Neural cell (in vitro differentiated cells): ENCODE data around the gene TCP11. TPM values are rescaled to one million over a fixed set of nuclear protein-coding genes. Genes with fewer than 3 reads are reported as not detected.

Source experiments
- H2AFZ ChIP-seq: fragments of 200-600, 300-800 bp; sonication (generic), shearing (Covaris generic); 2 replicates; pipeline ENCODE4 v1.6.0; 2014; ENCODE audit warnings: low read depth, mild to moderate bottlenecking, antibody characterized with exemption, low read length, moderate library complexity
- H3F3A ChIP-seq: fragments of 200-600 bp; shearing (Covaris generic); 2 replicates; pipeline ENCODE4 v1.6.1; 2016; ENCODE audit warnings: mild to moderate bottlenecking, moderate library complexity, mixed read lengths, antibody characterized with exemption, low read length; ENCODE audit not compliant: insufficient read depth, poor library complexity, severe bottlenecking
- H3K27ac ChIP-seq: fragments of 200-600, 300-800 bp; sonication (generic), shearing (Covaris generic); 2 replicates; pipeline ENCODE4 v1.5.1; 2014; ENCODE audit warnings: mild to moderate bottlenecking, low read length, moderate library complexity
- H3K27me3 ChIP-seq: fragments of 300-800, 200-600 bp; sonication (generic), shearing (Covaris generic); 2 replicates; pipeline ENCODE4 v1.6.0; 2014; ENCODE audit warnings: mild to moderate bottlenecking, low read depth, low read length, moderate library complexity; ENCODE audit not compliant: insufficient read depth
- H3K36me3 ChIP-seq: fragments of 300-800, 200-600 bp; sonication (generic), shearing (Covaris generic); 2 replicates; pipeline ENCODE4 v1.5.1; 2014; ENCODE audit warnings: mild to moderate bottlenecking, antibody characterized with exemption, low read length, moderate library complexity; ENCODE audit not compliant: insufficient read depth
- H3K4me2 ChIP-seq: fragments of 300-800, 200-600 bp; sonication (generic), shearing (Covaris generic); 2 replicates; pipeline ENCODE4 v1.6.0; 2014; ENCODE audit warnings: mild to moderate bottlenecking, low read length
- H3K4me3 ChIP-seq: fragments of 300-800, 200-600 bp; sonication (generic), shearing (Covaris generic); 2 replicates; pipeline ENCODE4 v1.5.1; 2014; ENCODE audit warnings: mild to moderate bottlenecking, low read length, moderate library complexity
- H3K79me2 ChIP-seq: fragments of 200-600 bp; shearing (Covaris generic); replicated peaks from 2 replicates; pipeline ENCODE4 v1.6.0; 2014; ENCODE audit warnings: mild to moderate bottlenecking, low read length, moderate library complexity; ENCODE audit not compliant: insufficient read depth
- H3K9ac ChIP-seq: fragments of 300-800, 200-600 bp; sonication (generic), shearing (Covaris generic); 2 replicates; pipeline ENCODE4 v1.6.1; 2016; ENCODE audit warnings: mild to moderate bottlenecking, low read length, mixed read lengths
- H3K9me2 ChIP-seq: fragments of 200-600 bp; shearing (Covaris generic); 2 replicates; pipeline ENCODE4 v1.6.1; 2016; ENCODE audit warnings: mild to moderate bottlenecking, low read length, mixed read lengths; ENCODE audit not compliant: insufficient read depth
- H3K9me3 ChIP-seq: fragments of 200-600, 300-800 bp; sonication (generic), shearing (Covaris generic); 2 replicates; pipeline ENCODE4 v1.6.1; 2016; ENCODE audit warnings: mild to moderate bottlenecking, mixed run types, low read length, moderate library complexity, mixed read lengths
- H4K20me1 ChIP-seq: fragments of 200-600 bp; shearing (Covaris generic); 2 replicates; pipeline ENCODE4 v1.6.1; 2016; ENCODE audit warnings: mild to moderate bottlenecking, mixed run types; ENCODE audit not compliant: insufficient read depth
- CTCF ChIP-seq: fragments of 450-650 bp; IDR thresholded peaks from 2 replicates; pipeline ENCODE4 v1.5.1; 2014; ENCODE audit warnings: antibody characterized with exemption, mild to moderate bottlenecking, moderate library complexity; ENCODE audit not compliant: poor library complexity, severe bottlenecking
- EP300 ChIP-seq: fragments of 450-650 bp; conservative IDR thresholded peaks from 2 replicates; pipeline ENCODE4 v1.6.1; 2014; ENCODE audit warnings: antibody characterized with exemption, mild to moderate bottlenecking, moderate library complexity; ENCODE audit not compliant: poor library complexity, severe bottlenecking
- EZH2 ChIP-seq: fragments of 200-600, 300-800 bp; shearing (Covaris generic), sonication (generic); IDR thresholded peaks from 2 replicates; pipeline ENCODE4 v1.6.1; 2014; ENCODE audit warnings: antibody characterized with exemption, low read length, borderline replicate concordance, mild to moderate bottlenecking; ENCODE audit not compliant: insufficient read depth, poor library complexity, severe bottlenecking
- MXI1 ChIP-seq: fragments of 450-650 bp; conservative IDR thresholded peaks from 2 replicates; pipeline ENCODE4 v1.6.1; 2014; ENCODE audit warnings: antibody characterized with exemption, mild to moderate bottlenecking; ENCODE audit not compliant: poor library complexity, severe bottlenecking
- POLR2AphosphoS5 ChIP-seq: IDR thresholded peaks from 2 replicates; pipeline ENCODE4 v1.6.1; 2012
- RAD21 ChIP-seq: fragments of 450-650 bp; conservative IDR thresholded peaks from 2 replicates; pipeline ENCODE4 v1.6.1; 2014; ENCODE audit warnings: antibody characterized with exemption, mild to moderate bottlenecking, moderate library complexity
- REST ChIP-seq: IDR thresholded peaks from 2 replicates; pipeline ENCODE4 v1.6.1; 2012; ENCODE audit warnings: borderline replicate concordance
- SMC3 ChIP-seq: fragments of 450-650 bp; conservative IDR thresholded peaks from 2 replicates; pipeline ENCODE4 v1.6.1; 2014; ENCODE audit warnings: antibody characterized with exemption, mild to moderate bottlenecking, moderate library complexity; ENCODE audit not compliant: poor library complexity
- TAF1 ChIP-seq: IDR thresholded peaks from 2 replicates; pipeline ENCODE4 v1.6.1; 2012; ENCODE audit warnings: low read depth
- polyA plus RNA-seq: library from polyadenylated mRNA; depleted of rRNA; stranded (reverse); fragments of >200 nt; gene quantifications from 2 replicates; pipeline ENCODE4 v1.2.3, GENCODE V29; 2014

The TCP11 gene
- polyA plus RNA-seq, 1 donor from 2014 or later, result not detected

GRCh38 chr6:35079311-35080000 lies 61.7 kb downstream of the TCP11 start:
- no peak for TF ChIP-seq EZH2
- Histone ChIP-seq H3K27me3 (no peaks in the 10 kb centered on the region), H3K4me2 (no peak overlapping the region), H3F3A (no peaks in the 10 kb centered on the region), H3K27ac (no peak overlapping the region), H4K20me1 (no peaks in the 10 kb centered on the region), H3K4me3 (no peak overlapping the region), H3K9me3 (no peaks in the 10 kb centered on the region), H3K9me2 (no peaks in the 10 kb centered on the region), H3K36me3 (no peaks in the 10 kb centered on the region), H2AFZ (no peak overlapping the region), H3K79me2 (no peaks in the 10 kb centered on the region), H3K9ac (no peak overlapping the region)

- no peak overlapping the region for H3K4me3 ChIP-seq
- no peak for TF ChIP-seq REST
- no peak for TF ChIP-seq EP300
- TF ChIP-seq POLR2AphosphoS5, result no peak
- TF ChIP-seq TAF1, result no peak
- no peak for TF ChIP-seq EZH2
- TF ChIP-seq SMC3, result no peak
- TF ChIP-seq MXI1, result no peak
- no peak for TF ChIP-seq RAD21
- no peaks in the 10 kb centered on the region for H3K9me3 ChIP-seq
- no peaks in the 10 kb centered on the region for H3K27me3 ChIP-seq
- no peak overlapping the region for H3K4me2 ChIP-seq
- H3K9me2 ChIP-seq, result no peaks in the 10 kb centered on the region
- no peak overlapping the region for H2AFZ ChIP-seq
- no peak overlapping the region for H3K27ac ChIP-seq
- no peaks in the 10 kb centered on the region for H3K79me2 ChIP-seq
- no peaks in the 10 kb centered on the region for H3K36me3 ChIP-seq
- no peaks in the 10 kb centered on the region for H4K20me1 ChIP-seq
- H3F3A ChIP-seq, result no peaks in the 10 kb centered on the region
- no peak overlapping the region for H3K9ac ChIP-seq
Measured at GRCh38 chr6:35078896-35079295, 62.2 kb downstream of the TCP11 start.

- Histone ChIP-seq H4K20me1 (no peaks in the 10 kb centered on the region), H2AFZ (no peak overlapping the region), H3K9me2 (no peaks in the 10 kb centered on the region), H3K79me2 (no peaks in the 10 kb centered on the region), H3K4me3 (no peak overlapping the region), H3K9ac (no peak overlapping the region), H3K27me3 (no peaks in the 10 kb centered on the region), H3K4me2 (no peak overlapping the region), H3K36me3 (no peaks in the 10 kb centered on the region), H3K27ac (no peak overlapping the region), H3K9me3 (no peaks in the 10 kb centered on the region), H3F3A (no peaks in the 10 kb centered on the region)
- TF ChIP-seq POLR2AphosphoS5 (no peak), SMC3 (no peak), EP300 (no peak), TAF1 (no peak), MXI1 (no peak), EZH2 (no peak), RAD21 (no peak), REST (no peak), CTCF (no peak)
Measured at GRCh38 chr6:35078226-35078850, 62.8 kb downstream of the TCP11 start.
